B cell (primary cell): ENCODE results near the gene UBE2O. TPM values are rescaled to one million over a fixed set of nuclear protein-coding genes. Genes with fewer than 3 reads are reported as not detected.

Experiments used
- ATAC-seq: fragments of 200-7000 bp; cut with Tn5 transposase; one replicate; pipeline ENCODE4 v1.10.0; 2021; ENCODE audit warnings: low read depth, mild to moderate bottlenecking, moderate number of reproducible peaks, moderate library complexity
- CTCF ChIA-PET: fragments of 350-600 bp; sonication (Branson Sonifier 250); formaldehyde crosslinking; loops from one replicate; lab custom pipeline; 2021; ENCODE audit warnings: antibody characterized with exemption, inconsistent platforms; lab: Charles Lee
- POLR2A ChIA-PET: fragments of 350-600 bp; sonication (Branson Sonifier 250); formaldehyde crosslinking; loops from one replicate; lab custom pipeline; 2021; ENCODE audit warnings: antibody characterized with exemption; lab: Charles Lee
- DNase-seq: peaks from one replicate; pipeline ENCODE4 v3.0.0; 2013
- H2AFZ ChIP-seq: 2 replicates; pipeline ENCODE4 v1.6.1; 2012; ENCODE audit warnings: mild to moderate bottlenecking, low read depth, low read length; ENCODE audit not compliant: insufficient read depth, poor library complexity, severe bottlenecking
- H3K27ac ChIP-seq, 2 donors: 1 replicate in 1 of 2; 2 replicates in 1 of 2; pipeline ENCODE4 v1.5.1; 2012 to 2013; ENCODE audit warnings: low read length in 2 of 2, mild to moderate bottlenecking in 2 of 2, moderate library complexity in 1 of 2
- H3K27me3 ChIP-seq, 4 experiments: fragments of 200-600 bp in 1 of 4; sonication (generic) in 1 of 4; replicated peaks in 1 of 4; 1 replicate in 2 of 4; 2 replicates in 2 of 4; pipeline versions ENCODE4 v1.6.1 to v1.7.0; 2013 to 2016; ENCODE audit warnings: low read length in 3 of 4, mild to moderate bottlenecking in 2 of 4, mixed read lengths in 1 of 4, moderate library complexity in 1 of 4; ENCODE audit not compliant: insufficient read depth in 4 of 4, control insufficient read depth in 3 of 4; ENCODE audit errors: control extremely low read depth in 1 of 4
- H3K36me3 ChIP-seq, 2 experiments: replicated peaks in 1 of 2; 1 replicate in 1 of 2; 2 replicates in 1 of 2; pipeline versions ENCODE4 v1.6.1 to v1.7.1; 2013; ENCODE audit warnings: low read length in 1 of 2; ENCODE audit not compliant: insufficient read depth in 2 of 2, control insufficient read depth in 1 of 2; ENCODE audit errors: control extremely low read depth in 1 of 2, extremely low read depth in 1 of 2
- H3K4me1 ChIP-seq, 2 donors: fragments of 200-600 bp in 1 of 2; sonication (generic) in 1 of 2; 1 replicate in 1 of 2; 2 replicates in 1 of 2; pipeline versions ENCODE4 v1.5.1 to v1.6.1; 2013 to 2017; ENCODE audit warnings: low read length in 2 of 2; ENCODE audit not compliant: control insufficient read depth in 2 of 2, insufficient read depth in 2 of 2
- H3K4me2 ChIP-seq: replicated peaks from 2 replicates; pipeline ENCODE3; 2012; ENCODE audit warnings: mild to moderate bottlenecking, low read depth, low read length; ENCODE audit not compliant: poor library complexity, severe bottlenecking
- H3K4me3 ChIP-seq, 5 experiments: fragments of 200-600 bp in 1 of 5; sonication (generic) in 1 of 5; 1 replicate in 3 of 5; 2 replicates in 2 of 5; pipeline versions ENCODE4 v1.5.1 to v1.7.0; 2011 to 2016; ENCODE audit warnings: low read length in 4 of 5, mild to moderate bottlenecking in 4 of 5, low read depth in 2 of 5, control low read depth in 1 of 5, moderate library complexity in 1 of 5; ENCODE audit not compliant: insufficient read depth in 1 of 5; ENCODE audit errors: control extremely low read depth in 1 of 5, extremely low read depth in 1 of 5
- H3K79me2 ChIP-seq: fragments of 200-600 bp; sonication (generic); one replicate; pipeline ENCODE4 v1.6.0; 2016; ENCODE audit warnings: low read length; ENCODE audit not compliant: control insufficient read depth, insufficient read depth
- H3K9ac ChIP-seq: fragments of 200-600 bp; sonication (generic); 2 replicates; pipeline ENCODE4 v1.6.1; 2017; ENCODE audit warnings: mild to moderate bottlenecking, low read length, moderate library complexity
- H3K9me3 ChIP-seq, 3 donors: one replicate each; pipeline versions ENCODE4 v1.6.1 to v1.7.1; 2013; ENCODE audit warnings: low read length in 2 of 3; ENCODE audit not compliant: control insufficient read depth in 2 of 3, insufficient read depth in 1 of 3; ENCODE audit errors: control extremely low read depth in 1 of 3
- H4K20me1 ChIP-seq: 2 replicates; pipeline ENCODE4 v1.6.0; 2012; ENCODE audit warnings: mild to moderate bottlenecking, low read length; ENCODE audit not compliant: insufficient read depth, control insufficient read depth, poor library complexity, severe bottlenecking
- H3K27ac Mint-ChIP-seq: one replicate; pipeline ENCODE4 v1.8.0; 2021; ENCODE audit warnings: mixed read lengths
- H3K27me3 Mint-ChIP-seq: one replicate; pipeline ENCODE4 v1.8.0; 2021; ENCODE audit warnings: mixed read lengths
- H3K4me1 Mint-ChIP-seq: one replicate; pipeline ENCODE4 v1.8.0; 2021; ENCODE audit warnings: mixed read lengths
- H3K4me3 Mint-ChIP-seq: one replicate; pipeline ENCODE4 v1.8.0; 2021; ENCODE audit warnings: mixed read lengths
- H3K9me3 Mint-ChIP-seq: one replicate; pipeline ENCODE4 v1.8.0; 2022; ENCODE audit warnings: mixed read lengths; ENCODE audit not compliant: insufficient read depth
- CTCF ChIP-seq: fragments of 200-600 bp; IDR thresholded peaks from one replicate; pipeline ENCODE4 v1.8.0; 2022; ENCODE audit warnings: antibody characterized with exemption, mild to moderate bottlenecking
- EZH2 ChIP-seq: IDR thresholded peaks from 2 replicates; pipeline ENCODE4 v1.6.1; 2012; ENCODE audit warnings: borderline replicate concordance, low read depth, mild to moderate bottlenecking, moderate library complexity, low read length; ENCODE audit not compliant: insufficient read depth, poor library complexity, severe bottlenecking
- WGBS: methylation state at CpG from one replicate; pipeline ENCODE4 v1.1.5; 2013; ENCODE audit warnings: missing lambda C conversion rate; ENCODE audit not compliant: insufficient coverage; 5-methylcytosine and 5-hydroxymethylcytosine counted together
- intact Hi-C: fragments of 100-400 bp; cut with micrococcal nuclease; formaldehyde crosslinking; loops from one replicate; pipeline ENCODE4 v1.10.0; 2022
- polyA plus RNA-seq: library from polyadenylated mRNA; depleted of rRNA; stranded (reverse); fragments of >200 nt; gene quantifications from 2 replicates; pipeline ENCODE4 v1.2.3, GENCODE V29; 2012
- total RNA-seq, 2 donors: library from RNA; stranded (reverse); fragments of 120-200 nt in 1 of 2; gene quantifications; 1 replicate in 1 of 2; 2 replicates in 1 of 2; pipeline versions ENCODE4 v1.2.3 to v1.2.4, GENCODE V29; 2013 to 2022

Gene UBE2O
- total and polyA plus RNA-seq, 2 donors (not counting 1 experiment from before 2014, with no cell fraction given): 41.3 to 54.0 TPM

- Histone ChIP-seq H3K9me3 (no peaks in the 10 kb centered on the region), H3K4me1 (peaks cover 2 to 26% of the 10 kb centered on the region in 2 donors), H3K79me2 (no peaks in the 10 kb centered on the region), H3K4me2 (no peak overlapping the region), H3K36me3 (peaks cover 0 to 76% of the 10 kb centered on the region in 2 experiments), H3K27ac (no peak overlapping the region), H3K9ac (no peak overlapping the region), H4K20me1 (peaks cover 34% of the 10 kb centered on the region), H3K4me3 (no peak overlapping the region), H2AFZ (no peak overlapping the region), H3K27me3 (no peaks in the 10 kb centered on the region)
- Mint-ChIP-seq H3K4me3 (no peak overlapping the region), H3K27ac (peak overlapping the region; percentile 63), H3K9me3 (no peaks in the 10 kb centered on the region), H3K27me3 (no peaks in the 10 kb centered on the region), H3K4me1 (peaks cover 31% of the 10 kb centered on the region)
- 96% methylated on average over 35 of the region's 35 CpGs for WGBS
- POLR2A ChIA-PET: interaction anchor here (23.6 kb wide), 1 partner anchor 27 kb away, joined by 478 read pairs; the partner anchor contains the start of gene RHBDF2
- TF ChIP-seq EZH2: no peak
- intact Hi-C loops: no loop called here
- no peak for ATAC-seq
- no peak for DNase-seq
- CTCF ChIA-PET: interaction anchor here (0.8 to 2.3 kb wide), 5 partner anchors 13 to 63 kb away, joined by 3 to 8 read pairs (median 3); partner anchors contain the start of gene RHBDF2
These were observed 18.7 kb upstream of the UBE2O start for GRCh38 chr17:76471498-76472257.

GRCh38 chr17:76469991-76470739 is 17.2 kb upstream of the UBE2O start:
- no peak for ATAC-seq
- H3K4me3 Mint-ChIP-seq: no peak overlapping the region

More at GRCh38 chr17:76469991-76470739, 17.2 kb upstream of the UBE2O start:
- Histone ChIP-seq H4K20me1 (peaks cover 32% of the 10 kb centered on the region), H3K27me3 (no peaks in the 10 kb centered on the region), H3K4me3 (no peak overlapping the region), H3K79me2 (peaks cover 3% of the 10 kb centered on the region), H2AFZ (no peak overlapping the region), H3K36me3 (peaks cover 0 to 65% of the 10 kb centered on the region in 2 experiments), H3K4me2 (no peak overlapping the region), H3K4me1 (peaks cover 12 to 39% of the 10 kb centered on the region in 2 donors), H3K27ac (peak overlapping the region in 1 of 2 donors; percentile 23), H3K9me3 (no peaks in the 10 kb centered on the region), H3K9ac (no peak overlapping the region)
- H3K27ac Mint-ChIP-seq: peak overlapping the region; percentile 38
- CTCF ChIA-PET: interaction anchor here (1.1 to 16.1 kb wide), 3 partner anchors 12 to 62 kb away, joined by 5 to 442 read pairs (median 7); partner anchors contain the start of gene RHBDF2
- peaks cover 38% of the 10 kb centered on the region for H3K4me1 Mint-ChIP-seq
- POLR2A ChIA-PET: interaction anchor here (0.6 to 1.9 kb wide), 3 partner anchors 17 to 32 kb away, joined by 3 to 5 read pairs (median 3); no protein-coding TSS in a partner anchor
- no peak for DNase-seq
- TF ChIP-seq EZH2: no peak
- no peak for TF ChIP-seq CTCF
- intact Hi-C loops: loop anchor here (5.0 kb wide), 1 partner anchor 77 kb away; no protein-coding TSS in a partner anchor
- WGBS: 94% methylated on average over 9 of the region's 13 CpGs
- no peaks in the 10 kb centered on the region for H3K27me3 Mint-ChIP-seq
- H3K9me3 Mint-ChIP-seq: no peaks in the 10 kb centered on the region
